H1 (cell line): ENCODE results near the gene OTOF. TPM values are rescaled to one million over a fixed set of nuclear protein-coding genes. Genes with fewer than 3 reads are reported as not detected.

Experiments used
- E2F6 ChIP-seq: IDR thresholded peaks from 2 replicates; pipeline ENCODE4 v1.6.1; 2012; ENCODE audit warnings: inconsistent platforms
- polyA plus RNA-seq, 7 experiments: library from polyadenylated mRNA; depleted of rRNA in 3 of 7; stranded (reverse) in 5 of 7; unstranded in 2 of 7; fragments of >200 nt in 5 of 7; fragments of 200-250 nt in 2 of 7; gene quantifications; 1 replicate in 5 of 7; 2 replicates in 1 of 7; 4 replicates in 1 of 7; pipeline versions ENCODE4 v1.2.1 to v1.2.3, GENCODE V29; 2011 to 2013; ENCODE audit warnings: missing spikeins in 2 of 7, mixed read lengths in 2 of 7
- total RNA-seq: library from RNA; stranded (reverse); fragmentation: NEBNext Ultra II Directional; extraction: Animal tissue kit (Norgen Biotek cat#: 25700); gene quantifications from 2 replicates; pipeline ENCODE4 v1.2.1, GENCODE V29; 2021

OTOF gene
- total and polyA plus RNA-seq, 2 of the 8 experiments (the other 6 are each of a cell fraction or from before 2014, with no cell fraction given): 0.06 TPM; not detected in 1

GRCh38 chr2:26494891-26495290, 17.0 kb upstream of the OTOF start (continued):
- TF ChIP-seq E2F6: no peak
- TF ChIP-seq, all 59 proteins: peak for 0
